Naive thymus-derived CD4-positive, alpha-beta T cell (primary cell): ENCODE measurements around the gene ABCC3. TPM values are rescaled to one million over a fixed set of nuclear protein-coding genes. Genes with fewer than 3 reads are reported as not detected.

Experiments
- ATAC-seq: fragments of 150-1000 bp; cut with Tn5 transposase; 2 replicates; pipeline ENCODE4 v1.10.0; 2021; ENCODE audit warnings: mild to moderate bottlenecking, moderate library complexity
- CTCF ChIA-PET: fragments of 350-600 bp; sonication (Branson Sonifier 250); formaldehyde crosslinking; loops from one replicate; lab custom pipeline; 2021; ENCODE audit warnings: antibody characterized with exemption; lab: Charles Lee
- POLR2A ChIA-PET: fragments of 350-600 bp; sonication (Branson Sonifier 250); formaldehyde crosslinking; loops from one replicate; lab custom pipeline; 2021; ENCODE audit warnings: antibody characterized with exemption, inconsistent platforms; lab: Charles Lee
- DNase-seq, 9 donors: peaks; one replicate each; pipeline versions ENCODE4 v3.0.0 to v3.0.0-alpha.2; 2020 to 2022; ENCODE audit warnings: mixed read lengths in 1 of 9
- H3K27ac ChIP-seq: one replicate; pipeline ENCODE4 v1.7.0; 2013; ENCODE audit warnings: mild to moderate bottlenecking, low read depth, low read length, moderate library complexity
- H3K27me3 ChIP-seq, 2 donors: one replicate each; pipeline ENCODE4 v1.7.0; 2013; ENCODE audit warnings: low read length in 2 of 2, mild to moderate bottlenecking in 2 of 2, moderate library complexity in 2 of 2; ENCODE audit not compliant: control insufficient read depth in 2 of 2, insufficient read depth in 2 of 2
- H3K36me3 ChIP-seq, 3 experiments: 1 replicate in 2 of 3; 2 replicates in 1 of 3; pipeline ENCODE4 v1.7.0; 2013; ENCODE audit warnings: low read length in 3 of 3, mild to moderate bottlenecking in 3 of 3, moderate library complexity in 1 of 3; ENCODE audit not compliant: insufficient read depth in 3 of 3, control insufficient read depth in 2 of 3
- H3K4me1 ChIP-seq, 2 donors: one replicate each; pipeline ENCODE4 v1.7.0; 2013; ENCODE audit warnings: low read length in 2 of 2, mild to moderate bottlenecking in 2 of 2, moderate library complexity in 1 of 2; ENCODE audit not compliant: control insufficient read depth in 2 of 2, insufficient read depth in 2 of 2
- H3K4me3 ChIP-seq: 2 replicates; pipeline ENCODE4 v1.7.0; 2013; ENCODE audit warnings: mild to moderate bottlenecking, low read length
- H3K9me3 ChIP-seq, 3 experiments: 1 replicate in 2 of 3; 2 replicates in 1 of 3; pipeline ENCODE4 v1.7.0; 2013; ENCODE audit warnings: low read length in 3 of 3; ENCODE audit not compliant: control insufficient read depth in 2 of 3
- H3K27ac Mint-ChIP-seq, 9 donors: one replicate each; pipeline ENCODE4 v1.8.0; 2020 to 2022; ENCODE audit warnings: mixed read lengths in 9 of 9, mild to moderate bottlenecking in 8 of 9, moderate library complexity in 5 of 9, inconsistent platforms in 2 of 9
- H3K27me3 Mint-ChIP-seq, 5 donors: one replicate each; pipeline ENCODE4 v1.8.0; 2021 to 2022; ENCODE audit warnings: mixed read lengths in 5 of 5, mild to moderate bottlenecking in 1 of 5
- H3K36me3 Mint-ChIP-seq, 5 donors: one replicate each; pipeline ENCODE4 v1.8.0; 2020 to 2022; ENCODE audit warnings: mixed read lengths in 5 of 5, mild to moderate bottlenecking in 3 of 5, inconsistent platforms in 1 of 5
- H3K4me1 Mint-ChIP-seq, 7 donors: one replicate each; pipeline ENCODE4 v1.8.0; 2020 to 2022; ENCODE audit warnings: mixed read lengths in 7 of 7, mild to moderate bottlenecking in 3 of 7, inconsistent platforms in 1 of 7
- H3K4me3 Mint-ChIP-seq, 10 donors: one replicate each; pipeline ENCODE4 v1.8.0; 2020 to 2022; ENCODE audit warnings: mild to moderate bottlenecking in 10 of 10, mixed read lengths in 10 of 10, moderate library complexity in 6 of 10, inconsistent platforms in 2 of 10
- H3K9me3 Mint-ChIP-seq, 11 donors: one replicate each; pipeline ENCODE4 v1.8.0; 2020 to 2022; ENCODE audit warnings: mixed read lengths in 11 of 11, mild to moderate bottlenecking in 4 of 11, inconsistent platforms in 1 of 11, moderate library complexity in 1 of 11
- intact Hi-C, 2 donors: fragments of 100-400 bp; cut with micrococcal nuclease; formaldehyde crosslinking; loops; one replicate each; pipeline ENCODE4 v1.15.1; 2023
- polyA plus RNA-seq, 2 donors: library from polyadenylated mRNA; unstranded; fragments of 300-500 nt; fragmentation: Illumina TruSeq; gene quantifications; one replicate each; pipeline ENCODE4 v1.2.3, GENCODE V29; 2021
- total RNA-seq, 6 experiments: library from RNA in 5 of 6; stranded (reverse) in 5 of 6; gene quantifications; 1 replicate in 5 of 6; 2 replicates in 1 of 6; pipeline ENCODE4 v1.2.3 and lab custom pipeline; 2021 to 2026

ABCC3 gene
- total and polyA plus RNA-seq, 7 experiments from 2014 or later: 0.68 to 22.4 (median 1.3) TPM; not detected in 3

- CTCF ChIA-PET: no interaction called here
- DNase-seq (no peak), ATAC-seq (no peak)
- Mint-ChIP-seq H3K36me3 (peaks cover 0 to under 1% (median 0%) of the 10 kb centered on the region in 5 donors), H3K27ac (peak overlapping the region in 1 of 9 donors; percentile 36), H3K4me3 (no peak overlapping the region), H3K27me3 (peaks cover 0 to 15% (median 0%) of the 10 kb centered on the region in 5 donors), H3K4me1 (peaks cover 0 to 4% (median 0%) of the 10 kb centered on the region in 7 donors), H3K9me3 (no peaks in the 10 kb centered on the region)
- Histone ChIP-seq H3K4me1 (no peaks in the 10 kb centered on the region), H3K9me3 (no peaks in the 10 kb centered on the region), H3K36me3 (peaks cover 0 to under 1% (median 0%) of the 10 kb centered on the region in 3 experiments), H3K4me3 (no peak overlapping the region), H3K27me3 (no peaks in the 10 kb centered on the region), H3K27ac (no peak overlapping the region)
- POLR2A ChIA-PET: interaction anchor here (0.6 kb wide), 1 partner anchor 30 kb away, joined by 3 read pairs; no protein-coding TSS in a partner anchor
- intact Hi-C loops: no loop called here
Measured at GRCh38 chr17:50687200-50688066, 52.8 kb downstream of the ABCC3 start.

GRCh38 chr17:50688245-50688644 is 53.6 kb downstream of the ABCC3 start:
- H3K4me3 ChIP-seq: no peak overlapping the region
- no peak for DNase-seq
- peaks cover 0 to 4% (median 0%) of the 10 kb centered on the region in 7 donors for H3K4me1 Mint-ChIP-seq
- H3K36me3 Mint-ChIP-seq: peaks cover 0 to 5% (median 0%) of the 10 kb centered on the region in 5 donors
- CTCF ChIA-PET: no interaction called here
- H3K27me3 Mint-ChIP-seq: peaks cover 0 to 9% (median 0%) of the 10 kb centered on the region in 5 donors
- POLR2A ChIA-PET: no interaction called here
- H3K27ac Mint-ChIP-seq: no peak overlapping the region
- H3K4me1 ChIP-seq: no peaks in the 10 kb centered on the region
- no peak overlapping the region for H3K4me3 Mint-ChIP-seq
- no peaks in the 10 kb centered on the region for H3K27me3 ChIP-seq
- H3K36me3 ChIP-seq: peaks cover 0 to 9% (median 0%) of the 10 kb centered on the region in 3 experiments
- ATAC-seq: no peak
- no peaks in the 10 kb centered on the region for H3K9me3 Mint-ChIP-seq
- intact Hi-C loops: no loop called here
- H3K27ac ChIP-seq: no peak overlapping the region
- H3K9me3 ChIP-seq: no peaks in the 10 kb centered on the region

- Histone ChIP-seq H3K4me3 (no peak overlapping the region), H3K27me3 (no peaks in the 10 kb centered on the region), H3K4me1 (no peaks in the 10 kb centered on the region), H3K27ac (no peak overlapping the region), H3K9me3 (no peaks in the 10 kb centered on the region), H3K36me3 (peaks cover 0 to 19% (median 0%) of the 10 kb centered on the region in 3 experiments)
- ATAC-seq (no peak), DNase-seq (no peak)
- Mint-ChIP-seq H3K4me1 (peaks cover 0 to 4% (median 0%) of the 10 kb centered on the region in 7 donors), H3K27me3 (peaks cover 0 to 8% (median 0%) of the 10 kb centered on the region in 5 donors), H3K36me3 (peaks cover 0 to 5% (median 1%) of the 10 kb centered on the region in 5 donors), H3K9me3 (no peaks in the 10 kb centered on the region), H3K4me3 (no peak overlapping the region), H3K27ac (no peak overlapping the region)
- intact Hi-C loops: no loop called here
- POLR2A ChIA-PET: no interaction called here
- CTCF ChIA-PET: no interaction called here
Measured at GRCh38 chr17:50689251-50689650, 54.6 kb downstream of the ABCC3 start.

GRCh38 chr17:50689956-50690886 is 55.5 kb downstream of the ABCC3 start:
- peaks cover 0 to 4% (median 0%) of the 10 kb centered on the region in 7 donors for H3K4me1 Mint-ChIP-seq
- intact Hi-C loops: no loop called here
- H3K36me3 Mint-ChIP-seq: peaks cover 0 to 10% (median 5%) of the 10 kb centered on the region in 5 donors
- Histone ChIP-seq H3K36me3 (peaks cover 0 to 28% (median 0%) of the 10 kb centered on the region in 3 experiments), H3K27me3 (no peaks in the 10 kb centered on the region), H3K4me1 (no peaks in the 10 kb centered on the region), H3K4me3 (no peak overlapping the region), H3K9me3 (no peaks in the 10 kb centered on the region), H3K27ac (no peak overlapping the region)
- H3K27me3 Mint-ChIP-seq: peaks cover 0 to 6% (median 0%) of the 10 kb centered on the region in 5 donors
- POLR2A ChIA-PET: no interaction called here
- no peak for ATAC-seq
- no peak overlapping the region for H3K27ac Mint-ChIP-seq
- no peak overlapping the region for H3K4me3 Mint-ChIP-seq
- DNase-seq: no peak
- no peaks in the 10 kb centered on the region for H3K9me3 Mint-ChIP-seq
- CTCF ChIA-PET: no interaction called here

- Histone ChIP-seq H3K4me1 (no peaks in the 10 kb centered on the region), H3K9me3 (no peaks in the 10 kb centered on the region), H3K36me3 (peaks cover 0 to 36% (median 7%) of the 10 kb centered on the region in 3 experiments), H3K27ac (no peak overlapping the region), H3K4me3 (no peak overlapping the region), H3K27me3 (no peaks in the 10 kb centered on the region)
- no peak for ATAC-seq
- no peak overlapping the region for H3K4me3 Mint-ChIP-seq
- ChIA-PET CTCF (no interaction called here), POLR2A (no interaction called here)
- peaks cover 0 to 18% (median 11%) of the 10 kb centered on the region in 5 donors for H3K36me3 Mint-ChIP-seq
- intact Hi-C loops: no loop called here
- H3K9me3 Mint-ChIP-seq: no peaks in the 10 kb centered on the region
- H3K4me1 Mint-ChIP-seq: peaks cover 0 to 4% (median 0%) of the 10 kb centered on the region in 7 donors
- DNase-seq: no peak
- H3K27me3 Mint-ChIP-seq: peaks cover 0 to 4% (median 0%) of the 10 kb centered on the region in 5 donors
- peak overlapping the region in 1 of 9 donors; percentile 46 for H3K27ac Mint-ChIP-seq
Measured at GRCh38 chr17:50690887-50691549, 56.3 kb downstream of the ABCC3 start.
